Tibial artery (tissue), 4 donors: ENCODE measurements around the gene CDH4.

Experiments
- DNase-seq, 2 donors: peaks; one replicate each; pipeline ENCODE4 v3.0.0-alpha.2; 2019
- H3K27ac ChIP-seq, 2 donors: fragments of 200-600 bp; sonication (generic) in 1 of 2; 1 replicate in 1 of 2; 2 replicates in 1 of 2; pipeline ENCODE4 v1.5.1; 2018 to 2019; ENCODE audit warnings: mild to moderate bottlenecking in 1 of 2
- H3K27me3 ChIP-seq, 2 donors: fragments of 200-600 bp; sonication (generic) in 1 of 2; one replicate each; pipeline versions ENCODE4 v1.5.1 to v1.6.0; 2016 to 2019
- H3K36me3 ChIP-seq, 3 donors: fragments of 200-600 bp; sonication (generic) in 2 of 3; one replicate each; pipeline ENCODE4 v1.5.1; 2016 to 2019; ENCODE audit warnings: mild to moderate bottlenecking in 2 of 3
- H3K4me1 ChIP-seq, 4 donors: fragments of 200-600 bp; sonication (generic) in 2 of 4; 1 replicate in 3 of 4; 2 replicates in 1 of 4; pipeline ENCODE4 v1.5.1; 2016 to 2019
- H3K4me3 ChIP-seq, 2 donors: fragments of 200-600 bp; sonication (generic) in 1 of 2; 1 replicate in 1 of 2; 2 replicates in 1 of 2; pipeline ENCODE4 v1.5.1; 2018 to 2019; ENCODE audit warnings: mild to moderate bottlenecking in 2 of 2
- H3K9me3 ChIP-seq, 3 donors: fragments of 200-600 bp; sonication (generic) in 1 of 3; one replicate each; pipeline ENCODE4 v1.5.1; 2016 to 2019
- intact Hi-C: fragments of 100-400 bp; cut with DNase I; formaldehyde crosslinking; loops from one replicate; pipeline ENCODE4 v1.15.0; 2023; ENCODE audit warnings: low total_unique reads
- TF ChIP-seq, protein P1 (sequence below), 2 experiments: fragments of 200-600 bp in 1 of 2; fragments of 450-650 bp in 1 of 2; IDR thresholded peaks; one replicate each; pipeline ENCODE4 v1.5.1; 2017 to 2019; ENCODE audit warnings: antibody characterized with exemption in 2 of 2, mild to moderate bottlenecking in 1 of 2, moderate library complexity in 1 of 2

CDH4 gene

DNA sequence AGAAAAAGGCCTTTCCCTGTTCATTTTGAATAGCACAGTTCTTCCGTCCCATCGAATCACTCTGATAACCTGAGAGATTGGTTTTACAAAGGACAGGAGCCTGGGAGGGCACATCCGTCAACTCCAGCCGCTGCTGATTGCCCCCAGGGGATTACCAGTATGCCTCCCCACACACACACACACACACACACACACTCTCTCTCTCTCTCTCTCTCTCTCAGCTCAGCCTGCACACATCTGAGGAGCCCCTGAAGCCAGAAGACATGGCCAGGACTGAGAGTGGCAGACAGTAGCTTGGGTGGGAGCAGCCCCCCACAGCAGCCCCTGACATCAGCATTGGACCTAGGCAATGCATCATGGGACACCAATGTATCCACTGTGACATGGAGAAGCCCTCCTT lies 13.2 kb upstream of the CDH4 start:
- TF ChIP-seq, protein P1, sequence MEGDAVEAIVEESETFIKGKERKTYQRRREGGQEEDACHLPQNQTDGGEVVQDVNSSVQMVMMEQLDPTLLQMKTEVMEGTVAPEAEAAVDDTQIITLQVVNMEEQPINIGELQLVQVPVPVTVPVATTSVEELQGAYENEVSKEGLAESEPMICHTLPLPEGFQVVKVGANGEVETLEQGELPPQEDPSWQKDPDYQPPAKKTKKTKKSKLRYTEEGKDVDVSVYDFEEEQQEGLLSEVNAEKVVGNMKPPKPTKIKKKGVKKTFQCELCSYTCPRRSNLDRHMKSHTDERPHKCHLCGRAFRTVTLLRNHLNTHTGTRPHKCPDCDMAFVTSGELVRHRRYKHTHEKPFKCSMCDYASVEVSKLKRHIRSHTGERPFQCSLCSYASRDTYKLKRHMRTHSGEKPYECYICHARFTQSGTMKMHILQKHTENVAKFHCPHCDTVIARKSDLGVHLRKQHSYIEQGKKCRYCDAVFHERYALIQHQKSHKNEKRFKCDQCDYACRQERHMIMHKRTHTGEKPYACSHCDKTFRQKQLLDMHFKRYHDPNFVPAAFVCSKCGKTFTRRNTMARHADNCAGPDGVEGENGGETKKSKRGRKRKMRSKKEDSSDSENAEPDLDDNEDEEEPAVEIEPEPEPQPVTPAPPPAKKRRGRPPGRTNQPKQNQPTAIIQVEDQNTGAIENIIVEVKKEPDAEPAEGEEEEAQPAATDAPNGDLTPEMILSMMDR (IDR thresholded peaks at IDR 0.05) = no peak
- peak in 1 of 2 donors; percentile 39 for DNase-seq
- no peak overlapping the region for H3K27ac ChIP-seq
- no peaks in the 10 kb centered on the region for H3K4me1 ChIP-seq
- H3K36me3 ChIP-seq = no peaks in the 10 kb centered on the region
- intact Hi-C loops = no loop called here
- H3K27me3 ChIP-seq = no peaks in the 10 kb centered on the region
- no peak overlapping the region for H3K4me3 ChIP-seq
- H3K9me3 ChIP-seq = peaks cover 0 to 12% (median 10%) of the 10 kb centered on the region in 3 donors

DNA sequence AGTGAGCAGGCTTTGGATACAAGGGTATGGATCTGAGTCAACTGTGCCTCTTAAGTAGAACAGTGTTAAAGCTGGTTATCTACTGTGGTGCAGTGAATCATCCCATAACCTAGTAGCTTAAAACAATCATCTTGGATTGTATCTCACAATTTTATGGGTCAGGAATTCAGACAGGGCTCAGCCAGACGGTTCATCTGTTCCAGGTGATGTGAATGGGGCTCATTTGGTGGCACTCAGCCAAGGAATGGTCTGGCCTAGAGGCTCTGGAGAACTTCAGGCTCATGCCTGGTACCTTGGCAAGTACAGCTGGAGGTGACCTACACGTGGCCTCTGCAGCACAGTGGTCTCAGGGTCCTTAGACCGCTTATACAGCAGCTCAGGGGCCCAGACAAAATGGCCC lies 11.2 kb upstream of the CDH4 start:
- H3K27ac ChIP-seq = no peak overlapping the region
- H3K9me3 ChIP-seq = peaks cover 0 to 12% (median 10%) of the 10 kb centered on the region in 3 donors
- H3K4me1 ChIP-seq = no peaks in the 10 kb centered on the region
- TF ChIP-seq, protein P1 (IDR thresholded peaks at IDR 0.05) = no peak
- no peaks in the 10 kb centered on the region for H3K36me3 ChIP-seq
- DNase-seq = peak in 1 of 2 donors; percentile 4
- H3K27me3 ChIP-seq = peaks cover 0 to 2% of the 10 kb centered on the region in 2 donors
- no peak overlapping the region for H3K4me3 ChIP-seq
- intact Hi-C loops = no loop called here

DNA sequence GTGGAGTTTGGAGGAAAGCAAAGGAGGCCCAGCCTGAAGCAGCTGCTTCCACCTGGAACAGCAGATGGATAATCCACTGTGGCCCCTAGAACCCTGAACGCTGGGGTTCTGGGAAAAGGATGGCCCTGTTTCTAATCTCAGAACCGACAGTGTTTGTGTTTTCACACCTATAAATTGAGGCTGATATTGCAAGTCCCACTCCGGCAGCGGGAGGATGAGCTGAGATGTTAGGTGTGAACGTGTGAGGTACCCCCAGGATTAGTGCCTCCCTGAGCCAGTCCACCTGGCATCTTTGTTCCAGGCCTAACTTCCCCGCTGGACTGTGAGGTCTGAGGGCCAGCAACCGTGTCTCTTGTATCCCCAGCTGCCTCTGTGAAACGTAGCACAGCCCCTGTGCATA lies 7.8 kb upstream of the CDH4 start:
- no peaks in the 10 kb centered on the region for H3K36me3 ChIP-seq
- H3K27ac ChIP-seq = no peak overlapping the region
- no peaks in the 10 kb centered on the region for H3K4me1 ChIP-seq
- intact Hi-C loops = no loop called here
- DNase-seq = peak in 1 of 2 donors; percentile 52
- H3K4me3 ChIP-seq = no peak overlapping the region
- TF ChIP-seq, protein P1 (IDR thresholded peaks at IDR 0.05) = no peak
- peaks cover 0 to 12% (median 10%) of the 10 kb centered on the region in 3 donors for H3K9me3 ChIP-seq
- H3K27me3 ChIP-seq = peaks cover 0 to 24% of the 10 kb centered on the region in 2 donors

DNA sequence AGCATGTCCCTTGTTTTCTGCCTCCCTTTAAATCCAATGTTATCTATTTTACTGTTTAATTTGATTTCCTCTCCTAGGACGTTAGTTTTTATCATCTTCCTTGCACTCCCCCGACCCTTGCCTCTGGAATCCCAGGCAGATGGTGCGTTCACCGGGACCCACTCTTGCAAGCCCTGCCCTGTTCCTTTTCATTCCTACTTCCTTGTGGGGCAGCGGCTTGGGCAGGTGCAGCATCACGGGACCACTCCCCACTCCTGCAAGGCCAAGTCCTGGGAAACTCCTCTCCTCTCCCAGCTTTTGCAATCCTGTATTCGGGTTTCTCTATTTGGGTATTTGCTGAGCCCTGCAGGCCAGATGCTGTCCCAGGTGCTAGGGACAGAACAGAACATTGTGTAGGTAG lies 5.8 kb upstream of the CDH4 start:
- Histone ChIP-seq H3K9me3 (peaks cover 0 to 2% (median 2%) of the 10 kb centered on the region in 3 donors), H3K4me1 (no peaks in the 10 kb centered on the region), H3K36me3 (no peaks in the 10 kb centered on the region), H3K27ac (no peak overlapping the region), H3K4me3 (no peak overlapping the region), H3K27me3 (peaks cover 0 to 44% of the 10 kb centered on the region in 2 donors)
- intact Hi-C loops = no loop called here
- peak in 1 of 2 donors; percentile 34 for DNase-seq
- TF ChIP-seq, protein P1 (IDR thresholded peaks at IDR 0.05) = no peak

DNA sequence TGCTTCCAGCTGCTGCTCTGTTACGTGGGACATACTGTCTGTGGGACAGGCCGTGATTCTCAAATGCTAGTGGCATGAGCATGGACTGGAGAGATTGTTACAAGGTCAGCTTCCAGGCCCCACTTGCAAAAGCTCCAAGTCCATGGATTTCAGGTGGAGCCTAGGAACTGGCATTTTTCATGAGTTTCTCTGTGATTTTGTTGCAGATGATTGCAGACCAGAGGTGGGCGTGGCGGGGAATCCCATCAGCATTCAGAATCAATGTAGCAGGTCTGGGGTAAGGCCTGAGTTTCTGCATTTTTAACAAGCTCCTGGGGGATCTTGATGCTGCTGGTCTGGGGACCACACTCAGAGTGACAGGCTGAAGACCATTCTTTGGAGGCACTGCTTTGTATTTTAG lies 2.4 kb upstream of the CDH4 start:
- DNase-seq = no peak
- Histone ChIP-seq H3K9me3 (no peaks in the 10 kb centered on the region), H3K27me3 (peaks cover 0 to 75% of the 10 kb centered on the region in 2 donors), H3K4me3 (no peak overlapping the region), H3K4me1 (peaks cover 0 to 19% (median 14%) of the 10 kb centered on the region in 4 donors), H3K36me3 (no peaks in the 10 kb centered on the region), H3K27ac (no peak overlapping the region)
- intact Hi-C loops = no loop called here
- TF ChIP-seq, protein P1 (IDR thresholded peaks at IDR 0.05) = no peak
